Natural killer cell treated with Interleukin-12 subunit alpha and Interleukin-12 subunit beta and Interleukin-15 and Interleukin-18, amount 100 ng/mL, for 72 hours (primary cell): ENCODE measurements around the gene PSMA2. TPM values are rescaled to one million over a fixed set of nuclear protein-coding genes. Genes with fewer than 3 reads are reported as not detected.

Experiments
- ATAC-seq, 2 donors: fragments of 150-1000 bp; cut with Tn5 transposase in 1 of 2; sonication (Bioruptor Pico), chemical (Tn5 transposase) in 1 of 2; 2 replicates each; pipeline ENCODE4 v1.10.0; 2021
- DNase-seq: peaks from one replicate; pipeline ENCODE4 v3.0.0; 2022; ENCODE audit warnings: low spot score
- H3K27ac Mint-ChIP-seq, 2 donors: 1 replicate in 1 of 2; 2 replicates in 1 of 2; pipeline ENCODE4 v1.8.0; 2022; ENCODE audit warnings: mixed read lengths in 2 of 2, mild to moderate bottlenecking in 1 of 2, moderate library complexity in 1 of 2
- H3K27me3 Mint-ChIP-seq, 2 donors: 1 replicate in 1 of 2; 2 replicates in 1 of 2; pipeline ENCODE4 v1.8.0; 2022; ENCODE audit warnings: mixed read lengths in 2 of 2
- H3K36me3 Mint-ChIP-seq: one replicate; pipeline ENCODE4 v1.8.0; 2022; ENCODE audit warnings: mixed read lengths
- H3K4me1 Mint-ChIP-seq, 2 donors: 1 replicate in 1 of 2; 2 replicates in 1 of 2; pipeline ENCODE4 v1.8.0; 2022; ENCODE audit warnings: low read depth in 2 of 2, mixed read lengths in 2 of 2, mild to moderate bottlenecking in 1 of 2
- H3K4me3 Mint-ChIP-seq: one replicate; pipeline ENCODE4 v1.8.0; 2022; ENCODE audit warnings: mixed read lengths
- H3K9me3 Mint-ChIP-seq: 2 replicates; pipeline ENCODE4 v1.8.0; 2022; ENCODE audit warnings: mixed read lengths
- total RNA-seq, 2 donors: library from RNA; stranded (reverse); gene quantifications; one replicate each; pipeline ENCODE4 v1.2.3, GENCODE V29; 2022

Gene PSMA2
- total RNA-seq: 100 to 1,000 TPM in 1 of 2 donors, 10 to 100 TPM in 1; 90.3 to 177 TPM

GRCh38 chr7:42931834-42932651 is at the start of gene PSMA2, which contains the start of gene MRPL32:
Gene PSMA2, minus strand, starts transcription at chr7:42932174. Its CDS starts 16 bp downstream, at chr7:42932158.
Gene MRPL32, plus strand, starts transcription at chr7:42932376. Its CDS starts 11 bp downstream, at chr7:42932387.
- Mint-ChIP-seq H3K27ac (peak within 1 kb of the TSS; percentile 96 to 98), H3K36me3 (peaks cover 28% of the 10 kb centered on the region), H3K27me3 (no peaks in the 10 kb centered on the region), H3K4me3 (peak within 1 kb of the TSS; percentile 97), H3K4me1 (peaks cover 28 to 40% of the 10 kb centered on the region in 2 donors), H3K9me3 (no peaks in the 10 kb centered on the region)
- ATAC-seq (peak; percentile 100), DNase-seq (peak; percentile 98)

GRCh38 chr7:42981601-42982000 is 49.6 kb upstream of the PSMA2 start:
- peaks cover 25 to 26% of the 10 kb centered on the region in 2 donors for H3K27me3 Mint-ChIP-seq
- no peak overlapping the region for H3K4me3 Mint-ChIP-seq
- ATAC-seq: no peak
- no peak for DNase-seq
- no peak overlapping the region for H3K27ac Mint-ChIP-seq
- H3K9me3 Mint-ChIP-seq: peaks cover 4% of the 10 kb centered on the region
- no peaks in the 10 kb centered on the region for H3K4me1 Mint-ChIP-seq
- no peaks in the 10 kb centered on the region for H3K36me3 Mint-ChIP-seq

GRCh38 chr7:42980514-42980913 is 48.5 kb upstream of the PSMA2 start:
- no peak overlapping the region for H3K27ac Mint-ChIP-seq
- peaks cover 24 to 25% of the 10 kb centered on the region in 2 donors for H3K27me3 Mint-ChIP-seq
- ATAC-seq (no peak), DNase-seq (no peak)
- no peak overlapping the region for H3K4me3 Mint-ChIP-seq
- no peaks in the 10 kb centered on the region for H3K4me1 Mint-ChIP-seq
- H3K9me3 Mint-ChIP-seq: peaks cover 4% of the 10 kb centered on the region
- no peaks in the 10 kb centered on the region for H3K36me3 Mint-ChIP-seq

- ATAC-seq: no peak
- H3K4me1 Mint-ChIP-seq: no peaks in the 10 kb centered on the region
- H3K36me3 Mint-ChIP-seq: no peaks in the 10 kb centered on the region
- H3K9me3 Mint-ChIP-seq: peaks cover 4% of the 10 kb centered on the region
- no peak overlapping the region for H3K4me3 Mint-ChIP-seq
- no peak for DNase-seq
- H3K27ac Mint-ChIP-seq: no peak overlapping the region
- peaks cover 28% of the 10 kb centered on the region in 2 donors for H3K27me3 Mint-ChIP-seq
Observed at GRCh38 chr7:42980084-42980483, 48.1 kb upstream of the PSMA2 start.

- ATAC-seq (no peak), DNase-seq (no peak)
- Mint-ChIP-seq H3K27ac (no peak overlapping the region), H3K4me3 (no peak overlapping the region), H3K4me1 (no peaks in the 10 kb centered on the region), H3K36me3 (no peaks in the 10 kb centered on the region), H3K9me3 (no peaks in the 10 kb centered on the region), H3K27me3 (peaks cover 31 to 44% of the 10 kb centered on the region in 2 donors)
Observed at GRCh38 chr7:42978496-42978895, 46.5 kb upstream of the PSMA2 start.

- Mint-ChIP-seq H3K36me3 (no peaks in the 10 kb centered on the region), H3K27ac (no peak overlapping the region), H3K4me1 (no peaks in the 10 kb centered on the region), H3K4me3 (no peak overlapping the region), H3K27me3 (peaks cover 34 to 45% of the 10 kb centered on the region in 2 donors), H3K9me3 (no peaks in the 10 kb centered on the region)
- no peak for ATAC-seq
- DNase-seq: no peak
Observed at GRCh38 chr7:42976371-42976770, 44.4 kb upstream of the PSMA2 start.

GRCh38 chr7:42972699-42973500 is 40.9 kb upstream of the PSMA2 start:
- Mint-ChIP-seq H3K27ac (no peak overlapping the region), H3K4me1 (no peaks in the 10 kb centered on the region), H3K9me3 (no peaks in the 10 kb centered on the region), H3K36me3 (no peaks in the 10 kb centered on the region), H3K27me3 (peaks cover 29 to 40% of the 10 kb centered on the region in 2 donors), H3K4me3 (no peak overlapping the region)
- ATAC-seq (no peak), DNase-seq (no peak)

GRCh38 chr7:42967391-42967790 is 35.4 kb upstream of the PSMA2 start:
- H3K27me3 Mint-ChIP-seq: peaks cover 27 to 29% of the 10 kb centered on the region in 2 donors
- no peaks in the 10 kb centered on the region for H3K9me3 Mint-ChIP-seq
- no peak for DNase-seq
- H3K36me3 Mint-ChIP-seq: no peaks in the 10 kb centered on the region
- ATAC-seq: no peak
- H3K4me3 Mint-ChIP-seq: no peak overlapping the region
- H3K27ac Mint-ChIP-seq: peak overlapping the region in 1 of 2 donors; percentile 74
- H3K4me1 Mint-ChIP-seq: peaks cover 11 to 22% of the 10 kb centered on the region in 2 donors

GRCh38 chr7:42964849-42965805 is 33.2 kb upstream of the PSMA2 start:
- H3K4me1 Mint-ChIP-seq: peaks cover 11 to 32% of the 10 kb centered on the region in 2 donors
- H3K27me3 Mint-ChIP-seq: peaks cover 28 to 39% of the 10 kb centered on the region in 2 donors
- peak overlapping the region; percentile 52 to 91 for H3K27ac Mint-ChIP-seq
- ATAC-seq: peak; percentile 77 to 90
- DNase-seq: peak; percentile 67
- no peaks in the 10 kb centered on the region for H3K9me3 Mint-ChIP-seq
- no peaks in the 10 kb centered on the region for H3K36me3 Mint-ChIP-seq
- H3K4me3 Mint-ChIP-seq: peak overlapping the region; percentile 42

- DNase-seq (no peak), ATAC-seq (no peak)
- peak overlapping the region in 1 of 2 donors; percentile 91 for H3K27ac Mint-ChIP-seq
- H3K4me1 Mint-ChIP-seq: peaks cover 11 to 32% of the 10 kb centered on the region in 2 donors
- peaks cover 26 to 39% of the 10 kb centered on the region in 2 donors for H3K27me3 Mint-ChIP-seq
- H3K4me3 Mint-ChIP-seq: no peak overlapping the region
- H3K9me3 Mint-ChIP-seq: no peaks in the 10 kb centered on the region
- no peaks in the 10 kb centered on the region for H3K36me3 Mint-ChIP-seq
Observed at GRCh38 chr7:42964293-42964692, 32.3 kb upstream of the PSMA2 start.

- H3K36me3 Mint-ChIP-seq: peaks cover 5% of the 10 kb centered on the region
- no peak for DNase-seq
- peak overlapping the region; percentile 41 for H3K4me3 Mint-ChIP-seq
- peaks cover 16 to 17% of the 10 kb centered on the region in 2 donors for H3K27me3 Mint-ChIP-seq
- ATAC-seq: peak in 1 of 2 donors; percentile 58
- no peaks in the 10 kb centered on the region for H3K9me3 Mint-ChIP-seq
- peak overlapping the region; percentile 44 to 68 for H3K27ac Mint-ChIP-seq
- H3K4me1 Mint-ChIP-seq: peaks cover 7 to 25% of the 10 kb centered on the region in 2 donors
Observed at GRCh38 chr7:42961170-42961569, 29.2 kb upstream of the PSMA2 start.

- ATAC-seq (peak; percentile 37 to 40), DNase-seq (no peak)
- Mint-ChIP-seq H3K27ac (peak overlapping the region; percentile 44 to 68), H3K4me3 (peak overlapping the region; percentile 41), H3K4me1 (peaks cover 7 to 25% of the 10 kb centered on the region in 2 donors), H3K27me3 (peaks cover 16 to 17% of the 10 kb centered on the region in 2 donors), H3K9me3 (no peaks in the 10 kb centered on the region), H3K36me3 (peaks cover 5% of the 10 kb centered on the region)
Observed at GRCh38 chr7:42960762-42961161, 28.8 kb upstream of the PSMA2 start.

GRCh38 chr7:42959549-42959948 is 27.6 kb upstream of the PSMA2 start:
- Mint-ChIP-seq H3K27ac (no peak overlapping the region), H3K27me3 (peaks cover 14 to 17% of the 10 kb centered on the region in 2 donors), H3K4me1 (peaks cover 0 to 15% of the 10 kb centered on the region in 2 donors), H3K4me3 (no peak overlapping the region), H3K36me3 (peaks cover 5% of the 10 kb centered on the region), H3K9me3 (no peaks in the 10 kb centered on the region)
- no peak for DNase-seq
- ATAC-seq: no peak
